GM21447 (cell line): Measurements from ENCODE around the gene ZNF783.
"Not testable (repeated sequence)": the region's sequence is repeated elsewhere in the genome, so short reads cannot be mapped to it uniquely, and the experiment has no call there.

Experiments
- ATAC-seq: cut with Tn5 transposase; IDR thresholded peaks from one replicate; pipeline ENCODE4 v1.9.1; 2021; ENCODE audit not compliant: unreplicated experiment

Gene ZNF783

GRCh38 chr7:149239345-149240143, 22.5 kb upstream of the ZNF783 start, which contains the start of gene ZNF212:
Gene ZNF212, plus strand, starts transcription at chr7:149239651. Its CDS starts 128 bp downstream, at chr7:149239779.
- peak; percentile 100 for ATAC-seq

DNA sequence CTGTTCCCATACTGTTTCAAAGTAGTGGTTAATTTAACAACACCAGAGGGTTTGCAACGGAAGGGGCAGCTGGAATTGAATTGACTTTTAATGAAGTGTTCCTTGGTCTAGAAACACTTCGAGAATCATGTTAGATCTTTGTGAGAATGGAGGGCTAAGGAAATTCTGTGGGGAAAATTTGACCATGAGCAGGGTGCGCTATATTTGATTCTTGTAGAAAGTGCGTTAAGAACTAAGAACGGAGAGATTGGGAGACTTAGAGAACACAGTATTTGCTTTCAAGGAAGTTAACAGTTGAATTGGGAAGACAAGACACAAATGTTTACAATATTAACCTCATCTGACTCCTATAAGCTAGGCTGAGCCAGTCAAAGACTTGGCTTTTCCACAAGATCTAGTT, 21.4 kb upstream of the ZNF783 start:
- no peak for ATAC-seq

- ATAC-seq: no peak
Observed at GRCh38 chr7:149241696-149242095, 20.3 kb upstream of the ZNF783 start.

DNA sequence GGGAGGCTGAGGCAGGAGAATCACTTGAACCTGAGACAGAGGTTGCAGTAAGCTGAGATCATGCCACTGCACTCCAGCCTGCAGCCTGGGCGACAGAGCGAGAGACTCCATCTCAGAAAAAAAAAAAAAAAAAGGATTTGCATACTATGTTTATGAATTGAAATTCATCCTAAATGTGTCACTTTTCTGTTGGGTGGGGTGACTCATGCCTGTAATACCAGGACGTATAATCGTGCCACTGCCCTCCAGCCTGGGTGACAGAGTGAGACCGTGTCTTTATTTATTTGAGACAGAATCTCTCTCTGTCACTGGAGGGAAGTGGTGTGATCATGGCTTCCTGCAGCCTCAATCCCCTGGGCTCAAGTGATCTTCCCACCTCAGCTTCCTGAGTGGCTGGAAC, 16.8 kb upstream of the ZNF783 start:
- peak; percentile 58 for ATAC-seq

DNA sequence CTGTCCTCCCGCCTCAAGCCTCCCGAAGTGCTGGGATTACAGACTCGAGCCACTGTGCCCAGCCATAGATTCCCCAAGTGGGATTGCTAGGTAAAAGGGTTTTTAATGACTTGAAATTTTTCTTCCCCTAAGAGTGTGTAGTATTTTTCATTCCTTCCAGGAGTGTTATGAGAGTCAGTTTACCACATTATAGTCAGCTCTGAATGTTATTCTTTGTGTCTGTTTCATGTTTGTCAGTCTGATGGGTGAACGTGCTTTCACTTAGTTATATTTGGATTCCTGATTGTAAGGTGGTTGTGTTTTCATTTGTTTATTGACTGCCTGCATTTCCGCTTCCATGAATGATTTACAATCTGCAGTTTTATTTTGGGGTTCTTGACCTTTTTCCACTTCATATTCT, 16.3 kb upstream of the ZNF783 start:
- ATAC-seq: peak; percentile 13

DNA sequence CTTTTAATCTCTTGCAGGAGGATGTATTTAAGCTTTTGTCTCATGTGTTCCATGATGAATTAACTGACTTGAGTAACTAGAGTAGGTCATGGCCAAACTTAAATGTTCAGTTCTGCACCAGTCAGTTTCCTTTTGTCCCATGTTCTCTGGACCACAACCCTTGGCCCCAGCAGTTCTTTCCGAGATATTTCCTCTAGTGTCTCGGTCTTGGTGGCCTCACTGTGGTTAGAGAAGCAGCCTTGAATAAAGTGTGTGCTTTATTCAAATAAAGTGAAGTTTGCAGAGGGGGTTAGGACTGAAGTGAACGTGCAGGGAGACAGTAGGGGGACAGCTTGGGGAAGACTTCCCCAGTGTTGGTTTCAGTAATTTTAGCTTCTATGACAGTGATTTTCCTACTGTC, 13.2 kb upstream of the ZNF783 start:
- no peak for ATAC-seq

- not testable (repeated sequence) for ATAC-seq
Observed at GRCh38 chr7:149250151-149250550, 11.8 kb upstream of the ZNF783 start.

GRCh38 chr7:149251518-149251917, 10.5 kb upstream of the ZNF783 start:
- not testable (repeated sequence) for ATAC-seq

- ATAC-seq: no peak
Observed at GRCh38 chr7:149252378-149252777, 9.6 kb upstream of the ZNF783 start.

DNA sequence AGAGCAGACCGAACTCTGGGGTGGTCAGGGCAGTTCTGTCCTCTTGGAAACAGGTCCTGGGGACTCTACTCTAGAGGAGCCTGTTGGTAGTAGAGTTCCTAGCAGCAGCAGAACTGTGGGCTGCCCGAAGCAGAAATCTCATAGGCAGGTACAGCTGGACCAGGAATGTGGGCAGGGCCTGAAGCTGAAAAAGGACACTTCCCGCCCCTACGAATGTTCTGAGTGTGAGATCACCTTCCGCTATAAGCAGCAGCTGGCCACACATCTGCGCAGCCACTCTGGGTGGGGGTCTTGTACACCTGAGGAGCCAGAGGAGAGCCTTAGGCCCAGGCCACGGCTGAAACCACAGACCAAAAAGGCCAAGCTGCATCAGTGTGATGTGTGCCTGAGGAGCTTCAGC, 8.3 kb upstream of the ZNF783 start:
- no peak for ATAC-seq

DNA sequence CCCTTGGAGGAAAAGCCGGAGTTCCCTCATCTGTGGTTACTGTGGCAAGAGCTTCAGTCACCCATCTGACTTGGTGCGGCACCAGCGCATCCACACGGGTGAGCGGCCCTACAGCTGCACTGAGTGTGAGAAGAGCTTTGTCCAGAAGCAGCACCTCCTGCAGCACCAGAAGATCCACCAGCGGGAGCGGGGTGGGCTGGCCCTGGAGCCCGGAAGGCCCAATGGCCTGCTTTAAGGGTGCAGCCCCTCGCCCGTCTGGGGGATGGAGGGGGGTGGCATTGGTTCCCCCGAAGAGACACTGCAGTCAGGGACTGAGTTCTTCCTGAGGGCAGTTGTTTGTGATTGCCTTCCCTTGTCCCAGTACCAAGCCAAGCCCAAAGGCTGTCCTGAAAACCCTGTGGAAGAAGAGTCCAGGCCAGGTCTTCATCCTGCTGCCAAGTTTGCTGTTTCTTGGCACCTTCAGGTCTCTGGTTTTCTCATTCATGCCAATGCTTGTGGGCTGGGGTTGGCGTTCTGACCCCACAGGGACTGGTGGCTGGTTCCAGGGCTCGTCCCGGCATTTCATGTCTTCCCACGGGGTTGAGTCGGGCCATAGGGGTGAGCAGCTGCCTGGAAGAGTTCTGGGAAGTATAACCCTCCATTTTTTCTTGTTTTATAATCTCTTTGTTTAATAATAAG, 7.7 kb upstream of the ZNF783 start:
- no peak for ATAC-seq

GRCh38 chr7:149255174-149255573, 6.8 kb upstream of the ZNF783 start:
- ATAC-seq: no peak

- ATAC-seq: no peak
Observed at GRCh38 chr7:149256568-149256967, 5.4 kb upstream of the ZNF783 start.

- no peak for ATAC-seq
Observed at GRCh38 chr7:149257146-149257545, 4.8 kb upstream of the ZNF783 start.

- peak; percentile 5 for ATAC-seq
Observed at GRCh38 chr7:149261316-149261828, 624 bp upstream of the ZNF783 start.

GRCh38 chr7:149266451-149266850, 4.5 kb downstream of the ZNF783 start:
- ATAC-seq: no peak

DNA sequence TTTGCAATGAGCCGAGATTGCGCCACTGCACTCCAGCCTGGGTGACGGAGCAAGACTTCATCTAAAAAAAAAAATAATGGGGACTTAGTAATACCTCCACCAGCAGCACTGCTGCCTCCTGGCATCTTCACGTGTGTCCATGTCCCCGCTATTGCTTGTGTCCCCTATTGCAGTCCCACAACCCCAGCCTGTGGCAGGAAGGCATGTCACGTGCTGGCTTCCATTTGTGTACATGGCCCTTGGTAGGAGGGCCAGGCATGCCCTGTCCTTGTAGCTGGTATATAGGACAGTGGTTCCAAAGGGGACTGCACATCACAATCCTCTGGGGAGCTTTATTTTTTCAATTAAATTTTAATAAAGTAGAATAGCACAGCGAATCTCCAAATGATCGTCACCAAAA, 5.7 kb downstream of the ZNF783 start:
- no peak for ATAC-seq

DNA sequence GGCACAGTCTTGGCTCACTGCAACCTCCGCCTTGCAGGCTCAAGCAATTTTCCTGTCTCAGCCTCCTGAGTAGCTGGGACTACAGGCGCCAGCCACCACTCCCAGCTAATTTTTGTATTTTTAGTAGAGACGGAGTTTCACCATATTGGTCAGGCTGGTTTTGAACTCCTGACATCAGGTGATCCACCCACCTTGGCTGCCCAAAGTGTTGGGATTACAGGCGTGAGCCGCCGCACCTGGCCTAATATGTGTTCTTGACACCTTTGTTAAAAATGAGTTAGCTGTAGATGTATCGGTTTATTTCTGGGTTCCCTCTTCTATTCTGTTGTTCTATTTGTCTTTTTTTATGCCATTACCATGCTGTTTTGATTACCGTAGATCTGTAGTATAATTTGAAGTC, 12.4 kb downstream of the ZNF783 start:
- ATAC-seq: not testable (repeated sequence)

DNA sequence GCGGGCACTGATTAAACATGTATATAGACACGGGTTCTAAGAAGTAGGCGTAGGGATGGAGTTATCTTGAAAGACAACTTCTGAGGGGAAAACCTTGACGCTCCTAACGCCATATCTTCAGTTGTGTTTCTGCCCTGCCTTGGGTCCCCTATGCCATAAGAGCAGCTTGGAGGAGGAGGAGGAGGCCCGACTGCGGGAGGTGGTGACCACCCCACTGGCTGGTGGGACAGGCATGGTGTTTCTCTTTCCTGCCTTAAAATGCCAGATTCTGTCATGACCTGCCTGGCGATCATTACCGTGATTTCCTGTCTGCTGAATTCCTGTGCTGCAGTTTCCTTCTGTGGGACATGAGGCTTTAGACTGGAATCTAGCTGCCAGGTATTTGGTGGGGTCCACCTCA, 15.9 kb downstream of the ZNF783 start:
- ATAC-seq: no peak

DNA sequence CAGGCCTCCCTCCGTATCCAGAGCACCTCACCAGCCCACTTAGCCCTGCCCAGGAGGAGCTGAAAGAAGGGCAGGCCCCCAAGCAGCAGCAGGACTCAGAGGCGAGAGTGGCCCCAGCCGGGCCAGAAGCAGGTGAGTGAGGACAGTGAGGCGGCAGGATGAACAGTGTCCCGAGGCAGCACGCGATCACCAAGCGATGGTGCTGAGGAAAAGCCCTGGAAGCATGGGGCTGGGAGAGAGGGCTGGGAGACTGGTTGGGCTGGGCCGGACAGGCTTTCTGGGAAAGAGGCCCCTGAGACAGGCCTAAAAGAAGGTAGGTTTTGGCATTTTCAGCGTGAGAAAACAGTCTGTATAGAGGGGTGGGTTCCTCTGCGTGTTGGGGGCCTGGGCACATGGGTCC, 16.4 kb downstream of the ZNF783 start:
- no peak for ATAC-seq

- ATAC-seq: no peak
Observed at GRCh38 chr7:149279111-149279743, 17.2 kb downstream of the ZNF783 start.

- no peak for ATAC-seq
Observed at GRCh38 chr7:149280151-149280550, 18.2 kb downstream of the ZNF783 start.
